ENCODE measurements around the gene GATAD2B. TPM values are rescaled to one million over a fixed set of nuclear protein-coding genes. Genes with fewer than 3 reads are reported as not detected.

Gene GATAD2B
- total RNA-seq, 1 donor, result 8.6 TPM

DNA sequence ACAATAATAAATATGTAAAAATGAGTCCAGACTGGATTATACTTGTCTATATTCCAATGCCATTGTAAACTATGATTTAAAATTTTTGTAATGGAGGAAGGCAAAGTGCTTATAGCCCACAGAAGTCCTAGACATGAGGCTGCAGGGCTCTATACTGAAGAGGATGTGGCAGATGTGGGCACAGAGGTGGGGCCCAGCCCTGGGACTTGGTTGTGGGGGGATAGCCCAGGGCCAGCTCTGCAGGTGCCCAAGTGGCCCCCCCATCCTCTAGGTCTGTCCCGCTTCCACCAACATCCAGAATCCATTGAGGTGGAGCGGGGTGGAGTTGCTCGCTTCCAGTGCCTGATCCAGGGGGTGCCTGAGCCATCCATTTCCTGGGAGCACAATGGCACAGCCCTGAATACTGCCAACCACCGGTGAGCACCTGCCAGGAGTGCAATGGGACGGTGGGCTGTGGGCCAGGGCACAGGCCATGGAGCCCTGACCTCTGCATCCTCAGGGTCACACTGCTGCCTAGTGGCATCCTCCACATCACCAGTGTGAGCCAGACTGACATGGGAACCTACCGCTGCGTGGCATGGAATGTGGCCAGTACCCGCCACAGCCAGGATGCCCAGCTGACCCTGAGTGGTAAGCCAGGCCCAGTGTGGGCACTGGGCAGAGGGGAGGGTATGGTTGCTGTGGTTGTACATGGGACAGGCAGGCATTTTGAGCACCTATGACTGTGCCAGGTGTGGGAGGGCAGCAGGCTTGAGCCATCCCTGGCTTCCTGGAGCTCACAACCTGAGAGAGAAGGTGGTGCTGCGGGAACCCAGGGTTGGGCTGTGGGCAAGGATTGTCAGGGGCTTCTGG is 126.6 kb downstream of the GATAD2B start:
- TF ChIP-seq, protein P1, sequence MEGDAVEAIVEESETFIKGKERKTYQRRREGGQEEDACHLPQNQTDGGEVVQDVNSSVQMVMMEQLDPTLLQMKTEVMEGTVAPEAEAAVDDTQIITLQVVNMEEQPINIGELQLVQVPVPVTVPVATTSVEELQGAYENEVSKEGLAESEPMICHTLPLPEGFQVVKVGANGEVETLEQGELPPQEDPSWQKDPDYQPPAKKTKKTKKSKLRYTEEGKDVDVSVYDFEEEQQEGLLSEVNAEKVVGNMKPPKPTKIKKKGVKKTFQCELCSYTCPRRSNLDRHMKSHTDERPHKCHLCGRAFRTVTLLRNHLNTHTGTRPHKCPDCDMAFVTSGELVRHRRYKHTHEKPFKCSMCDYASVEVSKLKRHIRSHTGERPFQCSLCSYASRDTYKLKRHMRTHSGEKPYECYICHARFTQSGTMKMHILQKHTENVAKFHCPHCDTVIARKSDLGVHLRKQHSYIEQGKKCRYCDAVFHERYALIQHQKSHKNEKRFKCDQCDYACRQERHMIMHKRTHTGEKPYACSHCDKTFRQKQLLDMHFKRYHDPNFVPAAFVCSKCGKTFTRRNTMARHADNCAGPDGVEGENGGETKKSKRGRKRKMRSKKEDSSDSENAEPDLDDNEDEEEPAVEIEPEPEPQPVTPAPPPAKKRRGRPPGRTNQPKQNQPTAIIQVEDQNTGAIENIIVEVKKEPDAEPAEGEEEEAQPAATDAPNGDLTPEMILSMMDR (IDR thresholded peaks at IDR 0.05; ENCODE audit: insufficient read depth, low read depth, low read length), result no peak
- H3K4me3 ChIP-seq (ENCODE audit: low read depth, low read length), result no peak overlapping the region
- no peak for DNase-seq (ENCODE audit: low read depth)

DNA sequence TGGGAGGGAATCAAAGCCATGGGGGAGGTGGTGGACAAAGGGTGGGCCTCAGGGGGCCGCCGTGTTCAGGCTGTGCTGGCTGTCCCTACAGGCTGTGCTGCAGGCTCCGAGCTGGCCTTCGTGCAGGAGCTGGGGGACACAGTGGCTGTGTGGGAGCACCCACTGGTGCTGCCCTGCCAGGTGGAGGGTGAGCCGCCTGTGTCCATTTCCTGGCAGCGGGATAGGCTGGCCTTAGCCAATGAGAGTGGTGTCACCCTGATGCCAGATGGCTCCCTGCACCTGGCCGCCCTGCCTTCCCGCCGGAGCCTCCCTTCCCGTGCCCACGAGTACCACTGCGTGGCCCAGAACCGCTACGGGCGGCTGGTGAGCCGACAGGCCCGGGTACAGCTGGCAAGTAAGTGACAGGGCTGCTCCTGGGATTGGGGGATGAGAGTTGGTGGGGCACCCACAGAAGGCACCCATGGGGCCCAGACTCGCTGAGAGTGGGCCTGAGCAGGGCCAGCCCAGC is 127.4 kb downstream of the GATAD2B start:
- TF ChIP-seq, protein P1 (IDR thresholded peaks at IDR 0.05; ENCODE audit: insufficient read depth, low read depth, low read length), result no peak
- no peak for DNase-seq (ENCODE audit: low read depth)
- H3K4me3 ChIP-seq (ENCODE audit: low read depth, low read length), result no peak overlapping the region

DNA sequence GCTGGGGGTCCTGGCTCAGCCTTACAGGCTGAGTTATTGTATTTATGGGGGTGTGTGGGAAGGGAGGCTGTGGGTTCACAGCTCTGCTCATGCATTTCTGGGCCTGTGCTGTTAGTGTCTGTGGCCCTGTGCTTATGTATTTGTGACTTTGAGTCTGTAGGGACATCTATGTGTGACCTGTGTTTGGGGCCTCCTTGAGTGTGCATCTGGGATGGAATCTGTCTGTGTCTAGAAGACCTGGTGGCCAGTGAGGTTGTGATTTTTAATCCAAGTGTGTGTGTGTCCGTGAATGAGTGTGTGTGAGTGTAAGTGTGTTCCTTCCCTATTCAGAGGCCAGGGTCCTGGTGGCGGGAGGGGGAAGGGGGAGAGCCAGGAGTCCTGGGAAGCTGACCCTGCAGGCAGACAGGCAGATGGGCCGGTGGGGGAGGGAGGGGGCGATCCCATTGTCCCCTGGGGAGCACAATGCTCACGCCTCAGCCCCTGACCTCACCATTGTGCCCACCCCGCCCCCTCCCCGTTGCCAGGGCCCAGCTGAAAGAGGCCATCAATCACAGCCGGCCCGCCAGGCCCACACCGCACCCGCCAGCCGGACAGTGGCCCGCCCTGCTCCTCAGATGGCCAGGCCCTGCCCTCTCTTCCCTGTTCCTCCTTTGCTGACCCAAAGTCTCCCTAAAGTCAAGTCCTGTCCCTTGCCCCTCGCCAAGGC is 128.0 kb downstream of the GATAD2B start:
- TF ChIP-seq, protein P1 (IDR thresholded peaks at IDR 0.05; ENCODE audit: insufficient read depth, low read depth, low read length), result no peak
- DNase-seq (ENCODE audit: low read depth), result no peak
- H3K4me3 ChIP-seq (ENCODE audit: low read depth, low read length), result no peak overlapping the region

DNA sequence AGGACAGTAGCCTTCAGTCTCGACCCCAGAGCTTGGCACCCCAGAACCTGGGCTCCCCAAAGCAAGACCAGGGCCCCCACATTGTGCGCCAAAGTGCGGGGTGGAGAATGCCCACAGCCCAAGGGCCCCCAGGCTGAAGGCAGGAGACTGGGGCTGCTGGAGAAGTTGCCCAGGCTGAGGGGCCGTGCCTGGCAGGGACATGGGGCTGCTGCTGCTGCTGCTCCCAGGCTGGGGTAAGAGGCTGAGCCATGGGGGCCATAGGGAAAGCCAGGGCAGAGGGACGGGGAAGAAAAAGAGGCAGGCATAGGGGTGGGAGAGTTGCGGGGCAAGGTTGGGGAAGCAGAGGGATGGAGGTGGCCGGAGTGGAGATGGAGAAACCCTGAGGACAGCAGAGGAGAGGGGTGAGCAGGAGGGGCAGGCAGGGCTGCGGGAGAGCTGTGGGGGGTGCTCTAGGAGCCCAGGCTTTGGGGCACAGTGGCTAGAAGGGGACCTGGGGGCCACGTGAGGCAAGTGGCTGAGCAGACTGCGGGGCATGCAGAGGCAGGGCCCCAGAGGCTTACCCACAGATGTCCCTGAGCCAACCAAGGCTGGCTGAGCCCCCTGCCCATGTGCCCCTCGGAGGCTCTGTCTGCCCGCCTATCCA is 128.7 kb downstream of the GATAD2B start:
- H3K4me3 ChIP-seq (ENCODE audit: low read depth, low read length), result no peak overlapping the region
- TF ChIP-seq, protein P1 (IDR thresholded peaks at IDR 0.05; ENCODE audit: insufficient read depth, low read depth, low read length), result no peak
- no peak for DNase-seq (ENCODE audit: low read depth)

DNA sequence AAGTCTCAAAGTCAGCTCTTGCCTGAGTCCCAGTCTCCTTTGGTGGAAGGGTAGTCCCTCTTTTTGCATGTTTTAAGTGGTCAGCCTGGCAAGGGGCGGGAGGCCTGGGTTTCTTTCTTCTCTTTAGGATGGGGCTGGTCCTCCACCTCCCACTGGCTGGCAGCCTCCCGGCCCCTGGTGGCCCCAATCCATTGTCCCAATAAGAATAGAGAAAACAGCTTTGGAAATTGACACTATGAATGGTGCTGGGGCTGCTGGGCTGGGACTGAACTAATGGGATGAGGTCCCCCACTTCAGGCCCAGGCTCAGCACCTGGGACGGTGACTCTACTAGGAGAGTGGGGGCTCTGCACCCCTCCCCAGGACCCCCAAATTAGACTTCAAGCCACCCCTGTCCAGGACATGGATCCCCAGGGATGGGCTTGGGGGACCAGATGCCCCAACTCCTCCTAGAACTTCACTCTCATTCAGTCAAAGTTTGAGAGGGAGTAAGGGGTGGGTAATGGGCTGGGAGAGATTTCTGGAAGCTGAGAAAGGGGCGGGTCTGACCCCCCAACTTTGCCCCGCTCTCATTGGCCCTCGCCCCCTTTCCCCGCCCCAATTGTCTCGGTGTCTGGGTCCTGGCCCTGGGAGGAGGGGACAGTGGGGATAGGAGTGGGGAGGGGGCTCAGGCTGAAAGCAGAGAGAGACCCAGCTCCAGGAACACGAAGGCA is 129.4 kb downstream of the GATAD2B start:
- H3K4me3 ChIP-seq (ENCODE audit: low read depth, low read length), result no peak overlapping the region
- TF ChIP-seq, protein P1 (IDR thresholded peaks at IDR 0.05; ENCODE audit: insufficient read depth, low read depth, low read length), result no peak
- no peak for DNase-seq (ENCODE audit: low read depth)

DNA sequence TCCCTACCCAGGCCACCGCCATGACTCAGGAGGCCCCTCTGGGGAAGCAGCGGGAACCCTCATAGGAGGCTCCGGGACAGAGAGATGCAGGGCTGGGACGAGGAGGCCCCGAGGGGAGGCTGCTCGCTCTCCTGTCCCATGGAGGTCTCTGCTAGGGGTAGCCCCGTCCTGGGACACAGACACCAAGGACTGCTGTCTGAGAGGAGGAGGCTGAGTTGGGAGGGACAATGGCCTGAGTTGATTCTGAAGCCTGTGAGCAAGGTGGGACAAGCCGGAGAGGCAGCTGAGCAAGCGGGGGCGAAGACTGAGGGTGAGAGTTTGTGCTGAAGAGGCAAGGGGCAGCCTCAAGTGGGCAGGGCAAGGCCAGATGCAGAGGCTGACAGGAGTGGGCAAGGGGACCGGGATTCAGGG is 130.1 kb downstream of the GATAD2B start:
- TF ChIP-seq, protein P1 (IDR thresholded peaks at IDR 0.05; ENCODE audit: insufficient read depth, low read depth, low read length), result no peak
- DNase-seq (ENCODE audit: low read depth), result no peak
- no peak overlapping the region for H3K4me3 ChIP-seq (ENCODE audit: low read depth, low read length)

All from fibroblast of villous mesenchyme (primary cell).